Mesenteric fat pad (tissue), 1 donor: ENCODE results near the gene SOCS1. TPM values are rescaled to one million over a fixed set of nuclear protein-coding genes. Genes with fewer than 3 reads are reported as not detected.

Experiments used
- DNase-seq: peaks from one replicate; pipeline ENCODE4 v3.0.0-alpha.2; 2020; ENCODE audit warnings: low spot score
- total RNA-seq: library from RNA; stranded (reverse); fragmentation: NEBNext Ultra II Directional; extraction: Animal tissue kit (Norgen Biotek cat#: 25700); gene quantifications from one replicate; pipeline ENCODE4 v1.2.1, GENCODE V29; 2021
- donor health status: DM: yes; HTN: yes; CAD: no.

The SOCS1 gene
- total RNA-seq, 1 donor from 2014 or later: 35.0 TPM

DNA sequence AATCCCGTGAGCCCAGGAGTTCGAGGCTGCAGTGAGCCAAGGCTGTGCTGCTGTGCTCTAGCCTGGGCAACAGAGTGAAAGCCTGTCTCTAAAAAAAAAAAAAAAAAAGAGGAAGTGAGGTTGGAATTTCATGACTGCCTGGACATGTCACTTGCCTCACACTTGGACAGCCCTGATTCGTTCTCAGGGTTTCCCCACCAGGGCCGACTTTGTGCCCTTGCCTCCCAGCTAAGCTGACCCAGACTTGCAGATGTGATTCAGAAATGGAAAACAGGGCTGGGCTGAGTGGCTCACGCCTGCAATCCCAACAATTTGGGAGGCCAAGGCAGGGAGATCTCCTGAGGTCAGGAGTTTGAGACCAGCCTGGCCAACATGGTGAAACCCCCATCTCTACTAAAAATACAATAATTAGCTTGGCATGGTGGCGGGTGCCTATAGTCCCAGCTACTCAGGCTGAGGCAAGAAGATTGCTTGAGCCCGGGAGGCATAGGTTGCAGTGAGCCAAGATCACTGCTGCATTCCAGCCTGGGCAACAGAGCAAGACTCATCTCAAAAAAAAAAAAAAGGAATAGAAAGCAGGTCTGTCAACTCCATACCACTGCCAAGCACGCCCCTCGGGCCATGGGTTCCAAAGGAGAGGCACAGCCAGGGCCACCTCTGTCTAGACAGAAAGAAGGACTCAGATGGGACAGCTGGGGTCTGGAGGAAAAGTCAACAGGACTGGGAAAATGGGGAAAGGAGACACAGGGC, 46.9 kb downstream of the SOCS1 start:
- DNase-seq: no peak

DNA sequence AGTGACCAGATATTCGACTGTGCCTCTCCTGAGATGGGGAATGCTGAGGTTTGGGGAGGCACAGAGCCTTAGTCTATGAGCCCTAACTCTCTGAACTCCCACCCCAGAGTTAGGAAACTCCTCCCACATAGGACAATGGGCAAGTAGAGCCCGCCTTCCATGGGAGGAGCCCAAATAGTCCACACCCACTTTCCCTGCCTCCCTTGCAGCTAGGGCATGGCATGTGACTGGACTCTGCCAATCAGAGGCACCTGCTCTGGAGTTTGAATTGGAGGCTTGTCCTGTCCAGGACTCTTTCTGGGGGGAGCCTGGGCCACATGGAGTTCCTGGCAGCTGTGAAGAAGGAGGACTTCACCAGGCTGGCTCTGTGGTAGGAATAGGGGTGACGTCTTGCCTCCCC, 48.4 kb downstream of the SOCS1 start:
- DNase-seq: no peak

DNA sequence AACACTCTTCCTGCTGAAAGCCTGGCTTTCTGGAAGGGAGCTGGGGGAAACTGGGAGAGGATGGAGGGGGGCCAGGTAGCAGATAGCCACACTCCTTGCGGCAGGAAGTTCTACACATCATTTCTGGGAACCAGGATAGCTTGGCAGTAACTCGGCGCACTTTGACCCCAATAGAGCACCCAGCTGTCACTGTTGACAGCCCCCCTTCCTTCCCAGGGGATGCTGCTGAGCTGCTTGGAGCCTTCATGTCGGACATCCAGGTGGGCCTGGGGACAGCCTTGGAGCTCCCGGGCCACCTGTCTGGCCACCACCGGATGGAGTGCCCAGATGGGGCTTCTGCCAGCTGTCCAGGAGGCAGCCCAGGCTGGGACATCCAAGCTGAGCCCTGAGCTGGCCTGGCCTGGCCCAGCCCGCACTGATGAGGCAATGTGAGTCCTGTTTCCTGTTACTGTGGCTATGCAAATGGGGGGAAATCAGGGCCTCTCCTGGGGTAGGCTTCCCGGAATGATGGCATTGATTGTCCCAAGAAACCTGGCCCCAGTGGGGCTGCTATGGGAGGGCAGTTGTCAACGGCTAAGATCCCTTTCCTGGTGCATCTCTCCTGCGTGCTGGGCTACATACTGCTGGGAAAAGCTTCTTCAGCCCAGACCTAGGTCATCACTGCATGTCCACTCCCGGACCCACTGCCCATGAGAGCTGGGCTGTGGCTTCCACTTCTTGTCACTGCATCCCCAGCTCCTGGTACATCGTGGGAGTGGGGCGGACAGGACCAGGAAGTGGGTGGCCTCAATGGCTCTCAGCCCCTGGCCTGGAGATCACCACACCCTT, 50.0 kb downstream of the SOCS1 start:
- no peak for DNase-seq

- DNase-seq: no peak
Measured at GRCh38 chr16:11205065-11205699, 50.8 kb downstream of the SOCS1 start.

DNA sequence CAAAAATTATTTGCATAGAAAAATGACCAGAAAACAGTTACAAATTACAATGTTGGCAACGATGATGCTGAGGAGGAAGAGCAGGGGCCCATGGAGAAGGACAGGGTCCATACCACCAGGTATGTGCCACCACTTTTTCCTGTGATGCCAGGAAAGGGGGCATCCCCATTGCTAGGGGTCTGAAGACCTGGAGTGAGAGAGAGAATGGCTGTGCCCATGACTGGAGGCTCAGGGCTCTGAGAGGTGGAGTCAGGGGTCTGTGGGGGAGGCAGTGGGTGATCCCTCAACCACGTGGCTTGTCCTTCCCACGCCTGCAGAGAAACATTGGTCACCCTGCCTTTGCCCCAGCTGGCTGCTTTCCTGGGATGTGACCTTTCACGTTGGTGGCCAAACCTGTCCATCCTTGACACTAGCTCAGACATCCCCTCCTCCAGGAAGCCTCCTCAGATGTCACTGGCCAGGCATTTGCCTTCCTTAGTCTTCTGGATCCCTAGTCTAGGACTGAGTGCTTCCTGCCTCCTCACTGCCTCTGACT, 51.4 kb downstream of the SOCS1 start:
- no peak for DNase-seq

Other genes with a start within 250 kb of the SOCS1 start
- not detected for gene TNP2, start 13.1 kb upstream of the SOCS1 start, total RNA-seq
- gene PRM3, start 17.4 kb upstream of the SOCS1 start, total RNA-seq: not detected
- not detected for gene PRM2, start 20.3 kb upstream of the SOCS1 start, total RNA-seq
- not detected for gene PRM1, start 25.1 kb upstream of the SOCS1 start, total RNA-seq
- gene RMI2, start 89.3 kb upstream of the SOCS1 start, total RNA-seq: 0.45 TPM